Activated naive CD4-positive, alpha-beta T cell treated with anti-CD3 and anti-CD28 coated beads for 36 hours (primary cell): Measurements from ENCODE around the gene UCP2. TPM values are rescaled to one million over a fixed set of nuclear protein-coding genes. Genes with fewer than 3 reads are reported as not detected.

Experiments
- CTCF ChIA-PET: fragments of 350-600 bp; sonication (Branson Sonifier 250); formaldehyde crosslinking; loops from one replicate; lab custom pipeline; 2021; ENCODE audit warnings: antibody characterized with exemption; lab: Charles Lee
- DNase-seq: peaks from one replicate; pipeline ENCODE4 v3.0.0-alpha.2; 2020
- H3K27ac Mint-ChIP-seq: one replicate; pipeline ENCODE4 v1.8.0; 2021; ENCODE audit warnings: mild to moderate bottlenecking, mixed read lengths
- H3K27me3 Mint-ChIP-seq: one replicate; pipeline ENCODE4 v1.8.0; 2021; ENCODE audit warnings: low read depth, mixed read lengths
- H3K36me3 Mint-ChIP-seq: one replicate; pipeline ENCODE4 v1.8.0; 2021; ENCODE audit warnings: low read depth, mixed read lengths
- H3K4me1 Mint-ChIP-seq: one replicate; pipeline ENCODE4 v1.8.0; 2021; ENCODE audit warnings: low read depth, mixed read lengths
- H3K4me3 Mint-ChIP-seq: one replicate; pipeline ENCODE4 v1.8.0; 2021; ENCODE audit warnings: mild to moderate bottlenecking, moderate library complexity, mixed read lengths
- H3K9me3 Mint-ChIP-seq: one replicate; pipeline ENCODE4 v1.8.0; 2021; ENCODE audit warnings: mixed read lengths
- intact Hi-C: fragments of 100-400 bp; cut with micrococcal nuclease; formaldehyde crosslinking; loops from one replicate; pipeline ENCODE4 v1.15.1; 2023
- total RNA-seq, 2 experiments: library from RNA; stranded (reverse); gene quantifications; one replicate each; pipeline ENCODE4 v1.2.3, GENCODE V29; 2021

Gene UCP2
- total RNA-seq, 2 experiments from 2014 or later = 149 to 157 TPM

DNA sequence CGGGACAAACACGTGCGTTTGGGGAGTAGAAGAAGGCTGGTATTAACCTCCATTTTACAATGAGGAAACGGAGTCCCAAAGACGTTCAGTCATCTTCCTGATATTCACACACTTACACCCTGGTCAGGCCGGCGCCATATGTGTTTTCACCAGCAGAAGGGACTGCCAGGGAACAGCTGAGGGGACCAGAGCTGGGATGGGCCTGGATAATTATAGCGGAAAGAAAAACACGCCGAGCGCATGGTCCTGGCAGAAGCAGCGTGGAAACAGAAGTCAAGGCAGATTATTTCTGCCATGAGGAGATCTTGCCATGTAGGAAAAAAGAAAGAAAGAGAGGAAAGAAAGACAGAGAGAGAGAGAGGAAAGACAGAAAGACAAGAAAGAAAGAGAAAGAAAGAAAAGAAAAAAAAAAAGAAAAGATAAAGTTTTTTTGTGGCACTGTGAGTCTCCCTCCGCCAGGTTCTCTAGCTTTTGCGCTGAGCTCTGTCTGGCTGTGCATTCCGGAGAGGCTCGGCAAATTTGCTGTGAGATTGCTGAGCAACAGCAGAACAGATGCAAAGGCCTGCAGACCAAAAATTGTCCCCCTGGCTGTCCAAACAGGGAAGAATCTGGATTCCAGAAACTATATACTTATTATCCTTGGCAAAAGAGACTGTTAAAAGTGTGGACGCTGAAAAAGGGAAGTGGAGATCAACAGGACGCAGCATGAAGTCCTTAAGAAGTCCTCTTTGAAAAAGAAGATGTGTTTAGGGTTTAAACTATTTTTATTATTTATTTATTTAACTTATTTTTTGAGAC is 1.3 kb upstream of the UCP2 start:
- H3K36me3 Mint-ChIP-seq = peaks cover 31% of the 10 kb centered on the region
- H3K4me3 Mint-ChIP-seq = peak overlapping the region; percentile 98
- CTCF ChIA-PET = interaction anchor here (0.5 kb wide), 1 partner anchor 227 kb away, joined by 3 read pairs; no protein-coding TSS in a partner anchor
- intact Hi-C loops = loop anchor here (1.0 kb wide), 2 partner anchors 11 to 223 kb away; partner anchors contain the start of gene RAB6A
- DNase-seq = peak; percentile 33
- H3K27me3 Mint-ChIP-seq = no peaks in the 10 kb centered on the region
- H3K27ac Mint-ChIP-seq = peak overlapping the region; percentile 99
- H3K9me3 Mint-ChIP-seq = no peaks in the 10 kb centered on the region
- peaks cover 38% of the 10 kb centered on the region for H3K4me1 Mint-ChIP-seq

DNA sequence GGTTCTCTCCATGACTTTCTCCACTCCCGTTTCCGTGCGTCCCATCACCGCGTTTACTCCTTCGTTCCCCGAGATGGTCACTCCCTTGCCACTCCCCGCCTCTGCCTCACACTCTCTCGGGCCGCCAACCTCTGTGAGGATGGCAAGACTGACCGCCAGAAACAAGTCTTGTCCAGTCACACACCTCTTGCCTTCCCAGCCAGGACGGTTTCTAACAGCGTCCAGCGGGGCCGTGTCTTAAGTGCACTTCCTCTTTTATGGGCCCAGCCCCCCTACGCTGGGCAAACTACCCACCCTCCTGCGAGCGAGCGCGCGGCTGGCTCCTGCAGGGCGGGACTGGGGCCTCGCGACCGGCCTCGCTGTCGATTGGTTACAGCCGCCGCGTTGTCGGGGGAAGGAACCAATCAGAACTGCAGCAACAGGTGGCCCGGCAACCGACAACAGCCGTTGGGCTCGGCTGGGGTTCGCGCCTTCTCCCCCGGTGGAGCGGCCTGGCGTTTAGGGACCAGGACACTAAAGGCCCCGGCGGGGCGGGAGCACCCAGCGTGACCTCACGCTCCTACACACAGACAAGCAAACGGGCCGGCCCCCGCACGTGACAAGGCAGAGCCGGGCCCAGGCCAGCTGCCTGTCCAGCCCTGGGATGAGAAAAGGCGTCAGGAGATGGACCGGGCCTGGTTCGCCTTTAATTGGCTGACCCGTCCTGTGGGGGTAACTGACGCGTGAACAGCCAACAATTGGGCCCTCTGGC is 522 bp upstream of the UCP2 start:
- DNase-seq = peak; percentile 96
- CTCF ChIA-PET = interaction anchor here (0.5 to 1.2 kb wide), 2 partner anchors 13 to 228 kb away, joined by 3 read pairs; no protein-coding TSS in a partner anchor
- Mint-ChIP-seq H3K36me3 (peaks cover 38% of the 10 kb centered on the region), H3K27ac (peak overlapping the region; percentile 99), H3K9me3 (no peaks in the 10 kb centered on the region), H3K4me3 (peak overlapping the region; percentile 98), H3K4me1 (peaks cover 45% of the 10 kb centered on the region), H3K27me3 (no peaks in the 10 kb centered on the region)
- intact Hi-C loops = loop anchor here (1.0 kb wide), 3 partner anchors 9 to 222 kb away; partner anchors contain the start of gene RAB6A

DNA sequence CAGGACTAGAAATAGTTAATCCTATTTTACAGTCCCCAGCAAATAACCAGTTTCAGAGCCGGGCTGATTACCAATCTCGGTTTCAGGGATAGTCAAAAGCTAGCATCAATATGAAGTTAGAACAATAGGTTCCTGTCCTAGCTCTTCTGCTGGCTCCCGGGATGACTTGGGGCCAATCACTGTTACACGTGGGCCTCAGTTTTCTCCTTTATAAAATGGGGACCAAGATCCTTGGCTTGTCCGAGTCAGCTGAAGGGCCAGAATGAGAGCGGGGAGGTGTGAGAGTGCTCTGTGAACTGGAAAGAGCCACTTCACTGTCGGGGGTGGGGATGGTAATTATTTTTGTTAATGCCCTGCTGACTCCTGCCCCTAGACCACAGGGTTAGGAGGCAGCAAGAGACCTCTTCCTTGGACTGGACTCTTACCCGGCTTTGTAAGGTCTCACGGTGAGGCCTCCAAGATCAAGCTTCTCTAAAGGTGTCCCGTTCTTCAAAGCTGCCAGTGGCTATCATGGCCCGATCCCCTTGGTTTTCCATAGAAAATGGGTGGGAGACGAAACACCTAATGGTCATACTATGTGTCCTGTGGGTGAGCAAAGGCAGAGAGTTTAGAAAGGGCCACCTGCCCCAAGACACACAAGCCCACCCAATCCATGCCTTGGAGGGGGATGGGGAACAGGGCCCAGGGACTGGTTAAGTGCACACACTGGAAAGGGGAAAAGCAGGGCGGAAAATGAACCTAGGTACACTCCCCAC is 1.4 kb downstream of the UCP2 start:
- intact Hi-C loops = no loop called here
- peaks cover 55% of the 10 kb centered on the region for H3K36me3 Mint-ChIP-seq
- H3K4me3 Mint-ChIP-seq = peak overlapping the region; percentile 98
- CTCF ChIA-PET = interaction anchor here (0.7 to 3.8 kb wide), 6 partner anchors 13 to 461 kb away, joined by 3 to 18 read pairs (median 8); no protein-coding TSS in a partner anchor
- H3K27me3 Mint-ChIP-seq = no peaks in the 10 kb centered on the region
- no peaks in the 10 kb centered on the region for H3K9me3 Mint-ChIP-seq
- H3K27ac Mint-ChIP-seq = peak overlapping the region; percentile 99
- DNase-seq = no peak
- H3K4me1 Mint-ChIP-seq = peaks cover 63% of the 10 kb centered on the region

DNA sequence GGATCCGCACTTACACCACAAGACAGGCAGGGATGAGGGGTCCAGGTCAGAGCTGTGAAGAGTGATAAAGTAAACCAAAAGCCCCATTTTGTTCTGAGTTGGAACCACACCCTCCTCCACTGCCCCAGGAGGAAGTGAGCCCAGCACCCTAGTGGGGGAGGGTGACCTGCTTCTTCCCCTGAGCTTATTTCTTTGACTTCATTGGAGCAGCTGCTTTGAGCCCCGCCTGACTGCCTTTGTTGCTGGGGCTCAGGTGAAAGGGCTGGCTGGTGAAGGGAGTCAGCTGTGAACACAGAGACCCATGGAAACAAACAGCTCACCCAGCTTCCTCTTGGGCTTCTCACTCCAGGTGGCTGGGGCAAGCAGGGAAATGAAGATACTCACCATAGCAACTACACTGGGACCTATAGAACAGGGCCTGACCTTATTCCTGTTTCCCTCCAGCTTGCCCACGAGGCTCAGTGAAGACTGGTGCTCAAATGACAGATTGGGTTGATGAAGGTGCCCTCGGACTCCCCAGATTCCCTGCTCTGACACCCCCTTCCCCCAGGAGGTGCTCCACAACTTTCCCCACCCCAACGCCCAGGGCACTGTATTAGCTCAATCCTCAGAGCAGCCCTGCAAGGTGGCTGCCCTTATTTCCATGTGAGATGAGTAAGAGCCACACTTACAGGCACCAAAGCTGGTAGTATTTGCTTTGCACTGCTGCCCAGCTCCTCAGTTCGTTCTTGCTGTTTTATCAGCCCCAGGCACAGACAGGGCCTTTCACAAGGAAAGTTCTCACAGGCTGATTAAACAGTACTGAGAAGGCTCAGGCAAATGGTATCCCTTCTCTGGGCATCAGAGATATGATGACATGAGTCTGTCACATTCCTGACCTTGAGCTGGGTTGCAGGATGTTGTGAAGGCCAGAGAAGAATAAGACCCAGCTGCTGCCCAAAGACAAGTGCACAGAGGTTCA is 2.4 kb downstream of the UCP2 start:
- intact Hi-C loops = loop anchor here (1.0 kb wide), 6 partner anchors 11 to 191 kb away; partner anchors contain the start of genes C2CD3, COA4, PAAF1 and PPME1
- H3K36me3 Mint-ChIP-seq = peaks cover 63% of the 10 kb centered on the region
- H3K4me1 Mint-ChIP-seq = peaks cover 64% of the 10 kb centered on the region
- H3K4me3 Mint-ChIP-seq = peak overlapping the region; percentile 98
- H3K9me3 Mint-ChIP-seq = no peaks in the 10 kb centered on the region
- H3K27me3 Mint-ChIP-seq = no peaks in the 10 kb centered on the region
- peak; percentile 84 for DNase-seq
- CTCF ChIA-PET = interaction anchor here (0.5 to 3.8 kb wide), 10 partner anchors 12 to 460 kb away, joined by 3 to 18 read pairs (median 6); no protein-coding TSS in a partner anchor
- H3K27ac Mint-ChIP-seq = peak overlapping the region; percentile 99

DNA sequence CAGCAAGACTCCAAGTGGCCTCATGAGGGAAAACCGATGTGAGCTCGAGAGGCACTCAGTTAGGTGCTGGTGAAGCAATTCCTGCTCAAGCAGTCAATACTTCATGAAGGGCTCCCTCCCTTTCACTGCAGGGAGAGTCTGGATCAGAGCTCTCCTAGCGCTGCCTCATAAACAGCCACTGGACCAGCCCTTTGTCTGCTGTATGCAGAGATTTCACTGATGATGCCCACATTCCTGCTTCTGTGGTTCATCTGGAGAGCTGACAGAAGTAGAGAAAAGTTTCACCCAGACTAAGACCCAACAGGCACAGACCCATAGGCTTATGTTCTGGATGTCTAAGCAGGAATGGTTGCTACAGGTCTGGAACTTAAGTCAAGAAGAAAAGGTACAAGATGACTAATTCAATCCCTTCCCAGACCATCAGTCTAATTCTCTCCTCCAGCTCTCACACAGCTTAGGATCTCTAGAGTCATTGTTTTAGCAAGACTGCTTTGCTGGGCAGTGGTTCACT is 4.0 kb downstream of the UCP2 start:
- no peak for DNase-seq
- Mint-ChIP-seq H3K36me3 (peaks cover 72% of the 10 kb centered on the region), H3K4me1 (peaks cover 70% of the 10 kb centered on the region), H3K27me3 (no peaks in the 10 kb centered on the region), H3K9me3 (no peaks in the 10 kb centered on the region), H3K27ac (peak overlapping the region; percentile 91), H3K4me3 (peak overlapping the region; percentile 55)
- intact Hi-C loops = no loop called here
- CTCF ChIA-PET = interaction anchor here (0.9 to 3.8 kb wide), 3 partner anchors 9 to 17 kb away, joined by 5 to 18 read pairs (median 12); no protein-coding TSS in a partner anchor

DNA sequence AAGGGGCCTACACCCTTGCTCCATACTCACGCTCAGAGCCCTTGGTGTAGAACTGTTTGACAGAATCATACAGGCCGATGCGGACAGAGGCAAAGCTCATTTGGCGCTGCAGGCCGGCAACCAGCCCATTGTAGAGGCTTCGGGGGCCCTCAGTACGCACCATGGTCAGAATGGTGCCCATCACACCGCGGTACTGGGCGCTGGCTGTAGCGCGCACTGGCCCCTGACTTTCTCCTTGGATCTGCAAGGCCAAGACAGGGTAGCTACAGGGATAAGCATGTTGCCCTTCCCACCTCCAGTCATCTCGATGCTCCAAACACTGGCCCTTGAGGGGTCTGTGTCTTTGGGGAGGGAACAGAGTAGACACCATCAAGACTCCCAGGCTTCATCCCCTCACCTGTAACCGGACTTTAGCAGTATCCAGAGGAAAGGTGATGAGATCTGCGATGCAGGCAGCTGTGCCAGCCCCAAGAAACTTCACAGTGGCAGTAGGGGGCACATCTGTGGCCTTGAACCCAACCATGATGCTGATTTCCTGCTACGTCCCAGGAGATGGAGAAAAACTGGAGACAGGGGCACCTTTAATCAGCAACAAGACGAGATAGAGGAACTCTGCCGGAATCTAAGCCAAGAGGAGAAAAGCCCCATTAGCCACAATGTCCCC is 4.7 kb downstream of the UCP2 start:
- Mint-ChIP-seq H3K27ac (peak overlapping the region; percentile 91), H3K36me3 (peaks cover 72% of the 10 kb centered on the region), H3K27me3 (no peaks in the 10 kb centered on the region), H3K4me3 (no peak overlapping the region), H3K4me1 (peaks cover 75% of the 10 kb centered on the region), H3K9me3 (no peaks in the 10 kb centered on the region)
- intact Hi-C loops = no loop called here
- no peak for DNase-seq
- CTCF ChIA-PET = interaction anchor here (3.8 kb wide), 1 partner anchor 14 kb away, joined by 18 read pairs; no protein-coding TSS in a partner anchor

DNA sequence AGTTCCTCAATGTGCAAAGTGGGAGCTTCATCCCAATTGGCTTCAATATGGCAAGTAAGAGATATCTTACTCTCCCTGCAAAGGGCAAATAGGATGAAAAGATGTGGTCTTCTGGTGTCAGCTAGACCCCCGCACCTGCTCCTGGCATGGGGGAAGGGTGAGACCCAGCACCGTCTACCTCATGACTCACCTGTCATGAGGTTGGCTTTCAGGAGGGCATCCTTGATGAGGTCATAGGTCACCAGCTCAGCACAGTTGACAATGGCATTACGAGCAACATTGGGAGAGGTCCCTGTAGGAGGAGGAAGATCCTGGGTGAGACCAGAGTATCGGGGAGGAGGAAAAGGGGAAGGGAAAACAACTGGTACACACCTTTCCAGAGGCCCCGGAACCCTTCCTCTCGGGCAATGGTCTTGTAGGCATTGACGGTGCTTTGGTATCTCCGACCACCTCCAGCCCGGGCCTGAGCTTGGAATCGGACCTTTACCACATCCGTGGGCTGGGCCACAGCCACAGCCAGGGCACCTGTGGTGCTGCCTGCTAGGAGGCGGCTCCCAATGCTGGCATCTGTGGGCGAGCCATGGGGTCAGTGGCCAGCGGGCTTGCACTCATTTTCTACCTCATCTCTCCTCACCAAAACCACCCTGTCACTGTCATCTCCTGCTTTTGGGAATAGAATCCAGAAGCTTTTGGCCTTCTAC is 6.0 kb downstream of the UCP2 start:
- no peaks in the 10 kb centered on the region for H3K9me3 Mint-ChIP-seq
- CTCF ChIA-PET = interaction anchor here (0.9 to 1.6 kb wide), 3 partner anchors 10 to 279 kb away, joined by 3 read pairs; no protein-coding TSS in a partner anchor
- intact Hi-C loops = no loop called here
- H3K36me3 Mint-ChIP-seq = peaks cover 64% of the 10 kb centered on the region
- H3K27ac Mint-ChIP-seq = no peak overlapping the region
- peaks cover 87% of the 10 kb centered on the region for H3K4me1 Mint-ChIP-seq
- no peak overlapping the region for H3K4me3 Mint-ChIP-seq
- no peaks in the 10 kb centered on the region for H3K27me3 Mint-ChIP-seq
- DNase-seq = no peak

DNA sequence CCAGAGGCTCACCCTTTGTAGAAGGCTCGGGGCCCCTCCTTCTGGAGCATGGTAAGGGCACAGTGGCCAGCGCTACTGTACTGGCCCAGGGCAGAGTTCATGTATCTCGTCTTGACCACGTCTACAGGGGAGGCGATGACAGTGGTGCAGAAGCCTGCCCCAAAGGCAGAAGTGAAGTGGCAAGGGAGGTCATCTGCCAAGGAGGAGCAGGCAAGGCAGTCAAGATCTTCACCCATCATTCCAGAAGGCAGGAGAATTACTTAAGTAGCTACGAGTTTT is 7.2 kb downstream of the UCP2 start:
- peak overlapping the region; percentile 15 for H3K27ac Mint-ChIP-seq
- CTCF ChIA-PET = interaction anchor here (0.9 to 1.6 kb wide), 3 partner anchors 9 to 280 kb away, joined by 3 read pairs; no protein-coding TSS in a partner anchor
- intact Hi-C loops = no loop called here
- DNase-seq = no peak
- peaks cover 91% of the 10 kb centered on the region for H3K4me1 Mint-ChIP-seq
- H3K9me3 Mint-ChIP-seq = no peaks in the 10 kb centered on the region
- H3K27me3 Mint-ChIP-seq = no peaks in the 10 kb centered on the region
- peaks cover 54% of the 10 kb centered on the region for H3K36me3 Mint-ChIP-seq
- H3K4me3 Mint-ChIP-seq = no peak overlapping the region

DNA sequence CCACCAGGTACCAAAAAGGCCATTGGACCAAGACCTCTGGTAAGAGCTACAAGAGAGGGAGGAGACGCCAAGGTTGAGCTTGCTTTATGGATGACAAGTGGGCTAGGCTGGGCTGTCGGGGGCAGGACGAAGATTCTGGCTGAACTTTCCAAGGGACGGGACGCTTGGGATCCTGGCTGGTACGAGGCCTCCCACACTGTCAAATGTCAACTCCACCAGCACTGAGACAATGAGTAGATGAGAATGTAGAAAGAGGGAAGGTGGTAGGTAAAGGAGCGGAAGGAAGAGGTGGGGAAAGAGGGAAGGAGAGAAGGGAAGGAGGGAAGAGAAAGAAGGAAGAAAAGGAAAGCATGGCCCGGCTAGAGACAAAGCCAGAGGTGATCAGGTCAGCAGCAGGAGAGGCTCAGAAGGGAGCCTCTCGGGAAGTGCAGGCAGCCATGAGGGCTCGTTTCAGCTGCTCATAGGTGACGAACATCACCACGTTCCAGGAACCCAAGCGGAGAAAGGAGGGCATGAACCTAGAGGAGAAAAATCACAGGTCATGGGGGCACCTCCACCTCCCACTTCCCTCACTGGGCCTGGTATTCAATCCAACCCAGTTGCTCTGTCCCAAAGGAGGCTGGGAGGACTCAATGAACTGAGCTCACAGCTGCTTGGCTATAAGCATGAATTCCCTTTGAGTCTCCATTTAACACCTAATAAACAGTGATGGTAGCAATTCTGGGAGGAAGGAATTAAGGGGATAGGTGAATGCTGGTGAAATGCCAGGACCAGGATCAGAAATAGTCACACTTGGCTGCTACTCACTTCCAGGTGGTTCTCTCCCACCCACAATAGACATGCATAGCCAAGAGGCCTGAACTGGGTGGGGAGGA is 7.8 kb downstream of the UCP2 start:
- Mint-ChIP-seq H3K36me3 (peaks cover 49% of the 10 kb centered on the region), H3K9me3 (no peaks in the 10 kb centered on the region), H3K4me1 (peaks cover 91% of the 10 kb centered on the region), H3K27ac (peak overlapping the region; percentile 85), H3K27me3 (no peaks in the 10 kb centered on the region), H3K4me3 (no peak overlapping the region)
- DNase-seq = no peak
- CTCF ChIA-PET = no interaction called here
- intact Hi-C loops = loop anchor here (1.0 kb wide), 1 partner anchor 7 kb away; the partner anchor contains the start of gene UCP2
